ENCODE measurements around the gene APRT. TPM values are rescaled to one million over a fixed set of nuclear protein-coding genes. Genes with fewer than 3 reads are reported as not detected.

The APRT gene
- total and polyA plus RNA-seq, 2 of the 8 experiments (the other 6 are each of a cell fraction or from before 2014, with no cell fraction given) = 221 to 267 TPM

DNA sequence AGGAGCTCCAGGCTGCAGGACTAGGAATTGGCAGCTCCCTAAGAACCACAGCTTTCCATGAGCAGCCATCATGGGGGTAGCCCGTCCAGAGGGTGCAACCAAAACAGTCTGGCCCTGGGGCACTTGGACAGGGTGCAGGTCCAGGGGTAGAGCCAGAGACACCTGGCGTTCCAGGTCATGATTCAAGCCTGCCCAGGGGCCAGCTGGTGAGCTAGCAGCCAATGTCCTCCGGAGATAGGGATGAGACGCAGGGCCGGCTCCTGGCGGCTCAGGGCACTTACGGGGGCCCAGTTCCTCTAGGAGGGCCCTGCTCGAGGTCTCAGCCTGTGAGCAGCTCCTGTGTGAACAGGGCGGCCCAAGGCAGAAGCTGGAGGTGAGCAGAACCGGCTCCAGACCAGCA lies 48.8 kb downstream of the APRT start:
- Histone ChIP-seq H2BK5ac (ENCODE audit: low read depth, low read length) (peak overlapping the region; percentile 82), H4K91ac (replicated peaks; ENCODE audit: insufficient read length, low read length) (peak overlapping the region; percentile 66), H3K4me2 (ENCODE audit: insufficient read depth in 1 of 2, low read depth in 2 of 2, low read length in 2 of 2) (peak overlapping the region; percentile 30 to 64; a peak in 3 of 4 replicates), H2BK12ac (ENCODE audit: low read depth, low read length) (peak overlapping the region; percentile 95), H4K20me1 (replicated peaks in 1 of 2; ENCODE audit: control insufficient read depth in 1 of 2, insufficient read depth in 2 of 2, low read length in 2 of 2) (peaks cover 2 to 13% of the 10 kb centered on the region in 2 experiments), H3K9ac (replicated peaks in 1 of 4; ENCODE audit: extremely low read depth in 1 of 4, low read depth in 3 of 4, low read length in 3 of 4) (peak overlapping the region in 1 of 4 experiments; percentile 31; a peak in 2 of 7 replicates), H2BK15ac (ENCODE audit: low read length) (no peak overlapping the region), H3K27me3 (replicated peaks in 1 of 4; ENCODE audit: control insufficient read depth in 3 of 4, extremely low read depth in 1 of 4, insufficient read depth in 3 of 4, low read length in 3 of 4) (no peaks in the 10 kb centered on the region), H3K23me2 (ENCODE audit: low read depth, low read length) (no peaks in the 10 kb centered on the region), H3K23ac (ENCODE audit: insufficient read length) (no peak overlapping the region), H3K4me3 (ENCODE audit: extremely low read depth in 1 of 4, insufficient read depth in 2 of 4, low read depth in 3 of 4, low read length in 4 of 4) (no peak overlapping the region), H3K4me1 (replicated peaks in 1 of 4; ENCODE audit: control insufficient read depth in 3 of 4, insufficient read depth in 4 of 4, low read length in 3 of 4) (peaks cover 4 to 37% (median 29%) of the 10 kb centered on the region in 4 experiments), H3K9me3 (ENCODE audit: insufficient read depth in 2 of 2, low read depth in 1 of 2, low read length in 1 of 2) (no peaks in the 10 kb centered on the region), H3K79me1 (ENCODE audit: low read depth, low read length) (peaks cover 6% of the 10 kb centered on the region), H3K79me2 (ENCODE audit: control insufficient read depth in 1 of 2, insufficient read depth in 2 of 2, low read length in 2 of 2) (peaks cover 0 to 2% of the 10 kb centered on the region in 2 experiments; a peak in 2 of 4 replicates), H3K18ac (ENCODE audit: extremely low read depth, low read length) (peak overlapping the region; percentile 78; the same call in 1 of the 2 replicates), H3K27ac (ENCODE audit: low read depth, low read length) (peak overlapping the region; percentile 64), H3K56ac (replicated peaks; ENCODE audit: insufficient read length, low read depth, low read length) (no peak overlapping the region), H2BK120ac (replicated peaks; ENCODE audit: low read depth, low read length) (no peak overlapping the region), H2BK20ac (ENCODE audit: low read length) (no peak overlapping the region; the same call in 1 of the 2 replicates), H4K8ac (ENCODE audit: extremely low read depth, insufficient read depth, low read length) (peak overlapping the region; percentile 36; the same call in 1 of the 2 replicates), H4K5ac (ENCODE audit: insufficient read length, low read depth, low read length) (peak overlapping the region; percentile 41), H3K14ac (ENCODE audit: insufficient read length) (no peak overlapping the region), H2AFZ (ENCODE audit: low read length) (no peak overlapping the region), H2AK5ac (ENCODE audit: low read depth, low read length) (peak overlapping the region; percentile 92), H3K36me3 (ENCODE audit: control insufficient read depth in 2 of 4, insufficient read depth in 4 of 4, low read length in 3 of 4) (no peaks in the 10 kb centered on the region), H3K4ac (replicated peaks; ENCODE audit: insufficient read length, low read depth, low read length) (no peak overlapping the region)
- TF ChIP-seq KDM1A (IDR thresholded peaks at IDR 0.05; ENCODE audit: borderline replicate concordance, low read length) = no peak
- TF ChIP-seq SIX5 (IDR thresholded peaks at IDR 0.05; ENCODE audit: low read depth, low read length) = no peak
- no peak for TF ChIP-seq KDM5A (IDR thresholded peaks at IDR 0.05; ENCODE audit: low read length)
- ChIA-PET POLR2A (ENCODE audit: partially characterized antibody) (interaction anchor here (1.8 to 4.1 kb wide), 6 partner anchors 10 to 48 kb away, joined by 3 to 22 read pairs (median 12); partner anchors contain the start of gene APRT), CTCF (ENCODE audit: partially characterized antibody) (interaction anchor here (0.6 to 25.0 kb wide), 15 partner anchors 10 to 470 kb away, joined by 3 to 251 read pairs (median 5); no protein-coding TSS in a partner anchor)
- no peak for FAIRE-seq
- no peak for DNase-seq (ENCODE audit: low read depth in 1 of 2, low spot score in 2 of 2)
- WGBS, 2 experiments (ENCODE audit: extremely low coverage in 1 of 2, insufficient coverage in 1 of 2, insufficient read length in 1 of 2, insufficient replicate concordance in 2 of 2, low coverage in 1 of 2, low lambda C conversion rate in 2 of 2, missing lambda C conversion rate in 1 of 2) = 77% methylated on average over 10 of the region's 10 CpGs; no CpG with 5 or more reads in 1 of the 2 experiments

All from H1 (cell line).